SK-N-SH (cell line): ENCODE measurements around the gene PNCK. TPM values are rescaled to one million over a fixed set of nuclear protein-coding genes. Genes with fewer than 3 reads are reported as not detected.

Experiments
- CTCF ChIA-PET: fragments of 300-600, 350-600 bp; formaldehyde crosslinking; extraction: SDS; loops from one replicate; lab custom pipeline; 2021; lab: Yijun Ruan, JAX
- POLR2A ChIA-PET: fragments of 350-600 bp; sonication (Branson Sonifier 250); formaldehyde crosslinking; extraction: SDS; loops from one replicate; lab custom pipeline; 2020; ENCODE audit warnings: antibody characterized with exemption, inconsistent platforms; lab: Yijun Ruan, JAX
- DNase-seq: peaks from one replicate; pipeline ENCODE4 v3.0.0; 2012
- H2AFZ ChIP-seq: fragments of 200-600 bp; sonication (generic); 2 replicates; pipeline ENCODE4 v1.8.1; 2016; ENCODE audit warnings: antibody characterized with exemption, mild to moderate bottlenecking, low read depth
- H3F3A ChIP-seq: fragments of 200-600 bp; sonication (generic); replicated peaks from 2 replicates; pipeline ENCODE3; 2016; ENCODE audit warnings: antibody characterized with exemption, mild to moderate bottlenecking; ENCODE audit not compliant: insufficient read depth
- H3K27ac ChIP-seq, 2 experiments: fragments of 200-500 bp in 1 of 2; fragments of 200-600 bp in 1 of 2; sonication (Bioruptor generic) in 1 of 2; sonication (generic), shearing (Covaris generic) in 1 of 2; 2 replicates each; pipeline versions ENCODE4 v1.5.1 to v1.6.1; 2014 to 2016; ENCODE audit warnings: low read depth in 2 of 2, inconsistent platforms in 1 of 2, low read length in 1 of 2, mild to moderate bottlenecking in 1 of 2, mixed read lengths in 1 of 2
- H3K27me3 ChIP-seq: fragments of 200-600 bp; sonication (generic), shearing (Covaris generic); 2 replicates; pipeline ENCODE4 v1.6.1; 2016; ENCODE audit warnings: mixed run types; ENCODE audit not compliant: insufficient read depth
- H3K36me3 ChIP-seq, 2 experiments: fragments of 200-500 bp in 1 of 2; fragments of 200-600 bp in 1 of 2; sonication (Bioruptor generic) in 1 of 2; sonication (generic) in 1 of 2; replicated peaks in 1 of 2; 2 replicates each; pipeline versions ENCODE3 to v1.5.1; 2014 to 2016; ENCODE audit warnings: low read length in 1 of 2, mild to moderate bottlenecking in 1 of 2; ENCODE audit not compliant: insufficient read depth in 2 of 2, control insufficient read depth in 1 of 2
- H3K4me1 ChIP-seq, 2 experiments: fragments of 200-500 bp in 1 of 2; fragments of 200-600 bp in 1 of 2; sonication (Bioruptor generic) in 1 of 2; sonication (generic), shearing (Covaris generic) in 1 of 2; 2 replicates each; pipeline versions ENCODE4 v1.5.1 to v1.6.1; 2014 to 2016; ENCODE audit warnings: low read depth in 1 of 2, low read length in 1 of 2, mixed run types in 1 of 2; ENCODE audit not compliant: insufficient read depth in 2 of 2, control insufficient read depth in 1 of 2
- H3K4me2 ChIP-seq: fragments of 200-600 bp; sonication (generic), shearing (Covaris generic); 2 replicates; pipeline ENCODE4 v1.6.1; 2017; ENCODE audit warnings: mixed run types
- H3K4me3 ChIP-seq, 2 experiments: fragments of 200-500 bp in 1 of 2; fragments of 200-600 bp in 1 of 2; sonication (Bioruptor generic) in 1 of 2; sonication (generic), shearing (Covaris generic) in 1 of 2; 2 replicates each; pipeline versions ENCODE4 v1.5.1 to v1.8.1; 2014 to 2016; ENCODE audit warnings: low read depth in 2 of 2, inconsistent platforms in 1 of 2, low read length in 1 of 2, mild to moderate bottlenecking in 1 of 2, mixed read lengths in 1 of 2, moderate library complexity in 1 of 2
- H3K79me2 ChIP-seq: fragments of 200-600 bp; sonication (generic); 2 replicates; pipeline ENCODE4 v1.8.1; 2017; ENCODE audit warnings: mild to moderate bottlenecking; ENCODE audit not compliant: insufficient read depth
- H3K9ac ChIP-seq: fragments of 200-600 bp; sonication (generic); 2 replicates; pipeline ENCODE4 v1.6.1; 2017; ENCODE audit warnings: mixed run types
- H3K9me2 ChIP-seq: fragments of 200-600 bp; sonication (generic); 2 replicates; pipeline ENCODE4 v1.6.1; 2017; ENCODE audit warnings: mixed run types
- H3K9me3 ChIP-seq: fragments of 200-600 bp; sonication (generic); 2 replicates; pipeline ENCODE4 v1.6.1; 2017; ENCODE audit warnings: mixed run types, mild to moderate bottlenecking, moderate library complexity
- H4K20me1 ChIP-seq: fragments of 200-600 bp; sonication (generic); 2 replicates; pipeline ENCODE4 v1.6.1; 2017; ENCODE audit warnings: mild to moderate bottlenecking, mixed run types; ENCODE audit not compliant: insufficient read depth
- EP300 ChIP-seq, 2 experiments: IDR thresholded peaks; 2 replicates each; pipeline versions ENCODE4 v1.4.0 to v1.6.1; 2012; ENCODE audit warnings: borderline replicate concordance in 1 of 2, low read depth in 1 of 2, low read length in 1 of 2
- IRF3 ChIP-seq: fragments of 150-350 bp; IDR thresholded peaks from 2 replicates; pipeline ENCODE4 v1.6.1; 2016; ENCODE audit warnings: mild to moderate bottlenecking, low read depth, low read length
- MXI1 ChIP-seq: IDR thresholded peaks from 2 replicates; pipeline ENCODE4 v1.6.1; 2012; ENCODE audit warnings: mild to moderate bottlenecking, low read depth, low read length, improper control_type of control experiment
- NRF1 ChIP-seq: IDR thresholded peaks from 2 replicates; pipeline ENCODE4 v1.6.1; 2012; ENCODE audit warnings: low read depth, mild to moderate bottlenecking, low read length
- SMC3 ChIP-seq: IDR thresholded peaks from 2 replicates; pipeline ENCODE4 v1.6.1; 2012; ENCODE audit warnings: low read depth, low read length, improper control_type of control experiment
- TCF12 ChIP-seq: IDR thresholded peaks from 2 replicates; pipeline ENCODE4 v1.4.0; 2012
- YY1 ChIP-seq: IDR thresholded peaks from 2 replicates; pipeline ENCODE4 v1.4.0; 2012; ENCODE audit warnings: low read depth, mild to moderate bottlenecking
- ZBTB33 ChIP-seq: IDR thresholded peaks from 2 replicates; pipeline ENCODE4 v1.4.0; 2012; ENCODE audit warnings: low read depth, borderline replicate concordance
- WGBS: methylation state at CpG from one replicate; pipeline ENCODE4 v1.1.6; 2017; ENCODE audit warnings: low lambda C conversion rate; 5-methylcytosine and 5-hydroxymethylcytosine counted together
- polyA plus RNA-seq, 3 experiments: library from polyadenylated mRNA; depleted of rRNA; stranded (reverse); fragments of >200 nt; gene quantifications; 2 replicates each; pipeline ENCODE4 v1.2.3, GENCODE V29; 2012
- TF ChIP-seq, protein P1 (sequence below): IDR thresholded peaks from 2 replicates; pipeline ENCODE4 v1.4.0; 2012; ENCODE audit warnings: low read depth, borderline replicate concordance

Gene PNCK
- polyA plus RNA-seq, 1 of the 3 experiments (the other 2 are of a cell fraction): 1.2 TPM

- Histone ChIP-seq H3K9me2 (no peaks in the 10 kb centered on the region), H3K9ac (no peak overlapping the region), H3K36me3 (peaks cover 0 to 4% of the 10 kb centered on the region in 2 experiments), H3K27me3 (peaks cover 9% of the 10 kb centered on the region; the same call in 1 of the 2 replicates), H3K27ac (no peak overlapping the region), H3K4me2 (no peak overlapping the region), H3K79me2 (no peaks in the 10 kb centered on the region), H3K4me3 (no peak overlapping the region), H3K4me1 (no peaks in the 10 kb centered on the region)
- ChIA-PET CTCF (interaction anchor here (0.9 to 1.3 kb wide), 3 partner anchors 15 to 194 kb away, joined by 3 read pairs; partner anchors contain the start of gene PLXNB3), POLR2A (no interaction called here)
- 69% methylated on average over 4 of the region's 12 CpGs for WGBS
- no peak for DNase-seq
- TF ChIP-seq IRF3: no peak
- TF ChIP-seq, all 33 proteins: peak for 0
- Histone ChIP-seq H3K9me3 (no peaks in the 10 kb centered on the region), H2AFZ (no peak overlapping the region), H3F3A (no peaks in the 10 kb centered on the region), H4K20me1 (no peaks in the 10 kb centered on the region)
These were observed 28.1 kb upstream of the PNCK start for GRCh38 chrX:153701706-153702105.

GRCh38 chrX:153700967-153701366 is 27.4 kb upstream of the PNCK start:
- H3F3A ChIP-seq: no peaks in the 10 kb centered on the region
- no peak overlapping the region for H3K9ac ChIP-seq
- no peaks in the 10 kb centered on the region for H3K9me2 ChIP-seq
- H3K36me3 ChIP-seq: peaks cover 0 to 4% of the 10 kb centered on the region in 2 experiments
- no peak overlapping the region for H3K4me2 ChIP-seq
- H3K4me1 ChIP-seq: no peaks in the 10 kb centered on the region
- 40% methylated on average over 1 of the region's 6 CpGs for WGBS
- POLR2A ChIA-PET: no interaction called here
- TF ChIP-seq, protein P1, sequence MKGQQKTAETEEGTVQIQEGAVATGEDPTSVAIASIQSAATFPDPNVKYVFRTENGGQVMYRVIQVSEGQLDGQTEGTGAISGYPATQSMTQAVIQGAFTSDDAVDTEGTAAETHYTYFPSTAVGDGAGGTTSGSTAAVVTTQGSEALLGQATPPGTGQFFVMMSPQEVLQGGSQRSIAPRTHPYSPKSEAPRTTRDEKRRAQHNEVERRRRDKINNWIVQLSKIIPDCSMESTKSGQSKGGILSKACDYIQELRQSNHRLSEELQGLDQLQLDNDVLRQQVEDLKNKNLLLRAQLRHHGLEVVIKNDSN: no peak
- no peak for TF ChIP-seq TCF12
- no peak for TF ChIP-seq IRF3
- no peak for TF ChIP-seq NRF1
- no peak for TF ChIP-seq ZBTB33
- no peak for TF ChIP-seq MXI1
- TF ChIP-seq YY1: no peak
- TF ChIP-seq EP300 (IDR thresholded peaks at IDR 0.05; ENCODE audit: borderline replicate concordance in 1 of 2, low read depth in 1 of 2, low read length in 1 of 2): no peak
- TF ChIP-seq SMC3: no peak
- no peaks in the 10 kb centered on the region for H4K20me1 ChIP-seq
- no peak for DNase-seq
- no peak overlapping the region for H3K4me3 ChIP-seq
- no peak overlapping the region for H3K27ac ChIP-seq
- no peaks in the 10 kb centered on the region for H3K9me3 ChIP-seq
- CTCF ChIA-PET: interaction anchor here (1.1 kb wide), 1 partner anchor 63 kb away, joined by 3 read pairs; the partner anchor contains the start of gene PLXNB3
- H2AFZ ChIP-seq: no peak overlapping the region
- H3K27me3 ChIP-seq: peaks cover 9% of the 10 kb centered on the region; the same call in 1 of the 2 replicates
- no peaks in the 10 kb centered on the region for H3K79me2 ChIP-seq
